KOPT-K1 (cell line): Measurements from ENCODE around the gene NEK3.
"Not testable (repeated sequence)": the region's sequence is repeated elsewhere in the genome, so short reads cannot be mapped to it uniquely, and the experiment has no call there.

ENCODE experiments used
- H3K27ac ChIP-seq: fragments of 200-600 bp; sonication (generic); 2 replicates; pipeline ENCODE4 v1.5.1; 2016; ENCODE audit warnings: antibody characterized with exemption, mild to moderate bottlenecking, low read depth, low read length; ENCODE audit not compliant: poor library complexity, severe bottlenecking
- H3K36me3 ChIP-seq: fragments of 200-600 bp; sonication (generic); 2 replicates; pipeline ENCODE4 v1.5.1; 2017; ENCODE audit warnings: antibody characterized with exemption, mild to moderate bottlenecking, low read length, moderate library complexity; ENCODE audit not compliant: insufficient read depth
- H3K9me3 ChIP-seq: fragments of 200-600 bp; sonication (generic); 2 replicates; pipeline ENCODE4 v1.5.1; 2017; ENCODE audit warnings: antibody characterized with exemption, low read length, mild to moderate bottlenecking; ENCODE audit not compliant: insufficient read depth, poor library complexity, severe bottlenecking

Gene NEK3, protein sequence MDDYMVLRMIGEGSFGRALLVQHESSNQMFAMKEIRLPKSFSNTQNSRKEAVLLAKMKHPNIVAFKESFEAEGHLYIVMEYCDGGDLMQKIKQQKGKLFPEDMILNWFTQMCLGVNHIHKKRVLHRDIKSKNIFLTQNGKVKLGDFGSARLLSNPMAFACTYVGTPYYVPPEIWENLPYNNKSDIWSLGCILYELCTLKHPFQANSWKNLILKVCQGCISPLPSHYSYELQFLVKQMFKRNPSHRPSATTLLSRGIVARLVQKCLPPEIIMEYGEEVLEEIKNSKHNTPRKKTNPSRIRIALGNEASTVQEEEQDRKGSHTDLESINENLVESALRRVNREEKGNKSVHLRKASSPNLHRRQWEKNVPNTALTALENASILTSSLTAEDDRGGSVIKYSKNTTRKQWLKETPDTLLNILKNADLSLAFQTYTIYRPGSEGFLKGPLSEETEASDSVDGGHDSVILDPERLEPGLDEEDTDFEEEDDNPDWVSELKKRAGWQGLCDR

GRCh38 chr13:52159159-52159982 lies at the start of gene NEK3:
NEK3 (minus strand) TSS chr13:52159597; CDS start chr13:52156191, 3,406 bp downstream.
- H3K36me3 ChIP-seq, result no peaks in the 10 kb centered on the region
- H3K9me3 ChIP-seq, result no peaks in the 10 kb centered on the region
- H3K27ac ChIP-seq, result no peak within 1 kb of the TSS

- not testable (repeated sequence) for H3K36me3 ChIP-seq, H3K27ac ChIP-seq, H3K9me3 ChIP-seq
Observed at GRCh38 chr13:52208384-52208783, 49.0 kb upstream of the NEK3 start.

GRCh38 chr13:52207896-52208295 lies 48.5 kb upstream of the NEK3 start:
- H3K36me3 ChIP-seq, H3K9me3 ChIP-seq, H3K27ac ChIP-seq: not testable (repeated sequence)

DNA sequence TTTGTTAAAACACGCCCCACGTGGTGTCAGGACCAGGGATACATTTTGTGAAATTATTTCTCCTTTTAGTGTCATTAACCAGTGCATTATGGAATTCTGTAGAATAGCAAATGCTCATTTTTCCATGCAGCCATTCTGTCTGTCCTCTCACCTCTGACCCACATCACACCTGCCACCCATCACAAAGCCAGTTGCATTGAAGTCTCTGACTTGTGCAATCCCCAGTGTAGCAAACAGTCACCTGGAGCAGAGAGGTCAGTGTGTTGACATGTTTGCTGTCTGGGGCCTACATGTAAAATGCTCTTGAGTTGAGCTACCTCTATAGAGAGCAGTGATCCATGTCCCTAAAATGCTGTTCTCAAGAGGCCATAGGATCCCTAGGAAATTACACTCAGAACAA lies 47.9 kb upstream of the NEK3 start:
- H3K27ac ChIP-seq, H3K9me3 ChIP-seq, H3K36me3 ChIP-seq: not testable (repeated sequence)

- H3K27ac ChIP-seq, H3K9me3 ChIP-seq, H3K36me3 ChIP-seq: not testable (repeated sequence)
Observed at GRCh38 chr13:52204546-52204945, 45.1 kb upstream of the NEK3 start.

- H3K36me3 ChIP-seq, H3K27ac ChIP-seq, H3K9me3 ChIP-seq: not testable (repeated sequence)
Observed at GRCh38 chr13:52203864-52204263, 44.5 kb upstream of the NEK3 start.

GRCh38 chr13:52202506-52202905 lies 43.1 kb upstream of the NEK3 start:
- not testable (repeated sequence) for H3K27ac ChIP-seq

DNA sequence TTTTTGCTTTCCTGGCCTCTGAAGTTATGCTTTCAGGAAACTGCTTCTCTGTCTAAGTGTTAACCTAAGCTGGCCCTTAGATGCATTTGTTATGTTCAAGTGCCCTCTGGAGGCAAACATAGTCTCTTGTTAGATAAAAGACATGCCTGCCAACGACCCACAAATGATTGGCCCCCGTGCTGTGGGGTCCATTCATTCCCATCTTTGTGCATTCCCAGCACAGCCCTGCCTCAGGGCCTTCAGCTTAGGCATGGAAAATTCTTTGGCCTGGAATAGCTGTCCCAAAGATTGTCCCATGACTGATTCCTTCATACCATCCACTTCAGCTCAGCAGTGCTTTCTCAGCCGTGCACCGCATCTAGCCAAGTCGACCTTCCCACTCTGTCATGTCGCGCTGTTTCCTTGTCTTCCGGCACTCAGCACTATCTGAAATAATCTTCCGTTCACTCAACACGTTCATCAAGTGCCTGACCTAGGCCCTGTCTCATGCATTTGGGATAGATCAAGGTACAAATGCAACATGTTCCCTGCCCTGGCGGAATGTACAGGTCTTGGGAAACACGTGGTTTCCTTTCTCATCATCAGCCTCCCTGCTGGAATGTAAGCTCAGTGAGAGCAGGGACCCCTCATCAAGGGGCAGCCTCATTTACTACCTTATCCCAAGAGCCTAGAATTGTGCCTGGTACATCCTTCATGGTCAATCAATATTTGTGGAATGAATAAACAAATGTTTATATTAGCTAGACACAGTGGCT lies 42.2 kb upstream of the NEK3 start:
- not testable (repeated sequence) for H3K9me3 ChIP-seq, H3K27ac ChIP-seq, H3K36me3 ChIP-seq

More at GRCh38 chr13:52202506-52202905, 43.1 kb upstream of the NEK3 start:
- not testable (repeated sequence) for H3K9me3 ChIP-seq, H3K36me3 ChIP-seq

DNA sequence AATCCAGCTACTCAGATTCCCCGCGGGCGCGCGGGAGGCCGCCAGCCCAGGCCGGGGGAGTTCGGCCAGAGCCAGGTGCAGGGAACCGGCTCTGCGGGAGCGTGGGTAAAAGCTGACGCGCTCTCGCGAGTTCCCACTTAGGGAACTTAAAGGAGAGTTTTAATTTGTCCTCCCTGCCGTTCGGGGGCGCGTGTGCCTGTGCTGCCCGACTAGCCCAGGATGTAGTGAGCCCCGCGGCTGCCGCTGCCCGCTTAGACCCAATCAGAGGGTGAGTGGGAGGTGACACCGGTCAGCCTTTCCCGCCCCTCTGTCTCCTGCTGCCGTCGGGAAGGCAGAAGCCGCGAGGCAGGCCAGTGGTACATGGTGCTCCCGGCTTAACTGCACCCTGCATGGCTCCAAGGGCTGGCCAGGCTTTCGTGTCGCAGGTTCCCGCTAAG lies 36.0 kb upstream of the NEK3 start:
- no peak overlapping the region for H3K27ac ChIP-seq
- H3K36me3 ChIP-seq, result no peaks in the 10 kb centered on the region
- H3K9me3 ChIP-seq, result no peaks in the 10 kb centered on the region

- peaks cover 6% of the 10 kb centered on the region for H3K36me3 ChIP-seq
- H3K9me3 ChIP-seq, result no peaks in the 10 kb centered on the region
- peak overlapping the region; percentile 78 for H3K27ac ChIP-seq
Observed at GRCh38 chr13:52194184-52194868, 34.9 kb upstream of the NEK3 start.

- Histone ChIP-seq H3K27ac (peak overlapping the region; percentile 78), H3K36me3 (peaks cover 12% of the 10 kb centered on the region)
Observed at GRCh38 chr13:52193587-52194183, 34.3 kb upstream of the NEK3 start.

GRCh38 chr13:52187424-52188187 lies 28.2 kb upstream of the NEK3 start:
- peaks cover 51% of the 10 kb centered on the region for H3K36me3 ChIP-seq
- H3K9me3 ChIP-seq, result not testable (repeated sequence)
- peak overlapping the region; percentile 35 for H3K27ac ChIP-seq

More at GRCh38 chr13:52193587-52194183, 34.3 kb upstream of the NEK3 start:
- not testable (repeated sequence) for H3K9me3 ChIP-seq

DNA sequence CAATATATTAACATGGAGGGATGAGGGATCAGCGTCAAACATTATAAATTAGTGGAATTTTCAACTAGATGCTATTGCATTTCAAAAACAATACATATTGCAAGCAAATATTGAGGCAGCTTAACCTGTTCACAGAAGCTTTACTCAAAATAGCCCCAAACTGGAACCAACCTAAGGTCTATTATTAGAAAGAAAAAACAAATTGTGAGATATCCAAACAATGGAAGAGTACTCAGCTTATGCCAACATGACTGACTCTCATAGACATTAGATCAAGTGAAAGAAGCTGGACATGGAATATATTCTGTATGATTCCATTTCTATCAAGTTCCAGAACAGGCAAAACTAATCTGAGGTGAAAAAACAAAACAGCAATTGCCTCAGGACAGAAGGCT lies 27.6 kb upstream of the NEK3 start:
- Histone ChIP-seq H3K27ac (peak overlapping the region; percentile 35), H3K9me3 (no peaks in the 10 kb centered on the region), H3K36me3 (peaks cover 52% of the 10 kb centered on the region)
